Ishikawa (cell line): Measurements from ENCODE around the gene IL33.

Experiments
- CEBPB ChIP-seq: IDR thresholded peaks from 2 replicates; pipeline ENCODE4 v1.6.1; 2012
- CREB1 ChIP-seq: IDR thresholded peaks from 2 replicates; pipeline ENCODE4 v1.6.1; 2012; ENCODE audit warnings: low read depth
- EGR1 ChIP-seq: IDR thresholded peaks from 2 replicates; pipeline ENCODE4 v1.6.1; 2012
- EP300 ChIP-seq: IDR thresholded peaks from 2 replicates; pipeline ENCODE4 v1.6.1; 2012; ENCODE audit warnings: borderline replicate concordance
- FOXM1 ChIP-seq: IDR thresholded peaks from 2 replicates; pipeline ENCODE4 v1.6.1; 2012; ENCODE audit warnings: low read depth, borderline replicate concordance
- NFIC ChIP-seq: IDR thresholded peaks from 2 replicates; pipeline ENCODE4 v1.6.1; 2012
- RAD21 ChIP-seq: IDR thresholded peaks from 2 replicates; pipeline ENCODE4 v1.6.1; 2012; ENCODE audit warnings: low read depth
- TAF1 ChIP-seq: IDR thresholded peaks from 2 replicates; pipeline ENCODE4 v1.6.1; 2012; ENCODE audit warnings: low read depth, mild to moderate bottlenecking
- TCF12 ChIP-seq: IDR thresholded peaks from 2 replicates; pipeline ENCODE4 v1.6.1; 2012; ENCODE audit warnings: low read depth
- TEAD4 ChIP-seq: IDR thresholded peaks from 2 replicates; pipeline ENCODE4 v1.6.1; 2012
- USF1 ChIP-seq: IDR thresholded peaks from 2 replicates; pipeline ENCODE4 v1.6.1; 2012
- YY1 ChIP-seq: IDR thresholded peaks from 2 replicates; pipeline ENCODE4 v1.6.1; 2012; ENCODE audit warnings: low read depth
- ZBTB7A ChIP-seq: IDR thresholded peaks from 2 replicates; pipeline ENCODE4 v1.6.1; 2012; ENCODE audit warnings: low read depth
- TF ChIP-seq, protein P1 (sequence below): IDR thresholded peaks from 2 replicates; pipeline ENCODE4 v1.6.1; 2012
- TF ChIP-seq, protein P2 (sequence below): IDR thresholded peaks from 2 replicates; pipeline ENCODE4 v1.6.1; 2012; ENCODE audit warnings: low read depth, mild to moderate bottlenecking

Gene IL33

GRCh38 chr9:6200761-6201160 lies 14.8 kb upstream of the IL33 start:
- TF ChIP-seq EGR1 (no peak), EP300 (no peak), CEBPB (no peak), TCF12 (no peak), CREB1 (no peak), FOXM1 (no peak), YY1 (no peak), TEAD4 (no peak), TAF1 (no peak), USF1 (no peak), NFIC (no peak), ZBTB7A (no peak), RAD21 (no peak)
- TF ChIP-seq, protein P1, sequence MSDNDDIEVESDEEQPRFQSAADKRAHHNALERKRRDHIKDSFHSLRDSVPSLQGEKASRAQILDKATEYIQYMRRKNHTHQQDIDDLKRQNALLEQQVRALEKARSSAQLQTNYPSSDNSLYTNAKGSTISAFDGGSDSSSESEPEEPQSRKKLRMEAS = no peak
- TF ChIP-seq, protein P2, sequence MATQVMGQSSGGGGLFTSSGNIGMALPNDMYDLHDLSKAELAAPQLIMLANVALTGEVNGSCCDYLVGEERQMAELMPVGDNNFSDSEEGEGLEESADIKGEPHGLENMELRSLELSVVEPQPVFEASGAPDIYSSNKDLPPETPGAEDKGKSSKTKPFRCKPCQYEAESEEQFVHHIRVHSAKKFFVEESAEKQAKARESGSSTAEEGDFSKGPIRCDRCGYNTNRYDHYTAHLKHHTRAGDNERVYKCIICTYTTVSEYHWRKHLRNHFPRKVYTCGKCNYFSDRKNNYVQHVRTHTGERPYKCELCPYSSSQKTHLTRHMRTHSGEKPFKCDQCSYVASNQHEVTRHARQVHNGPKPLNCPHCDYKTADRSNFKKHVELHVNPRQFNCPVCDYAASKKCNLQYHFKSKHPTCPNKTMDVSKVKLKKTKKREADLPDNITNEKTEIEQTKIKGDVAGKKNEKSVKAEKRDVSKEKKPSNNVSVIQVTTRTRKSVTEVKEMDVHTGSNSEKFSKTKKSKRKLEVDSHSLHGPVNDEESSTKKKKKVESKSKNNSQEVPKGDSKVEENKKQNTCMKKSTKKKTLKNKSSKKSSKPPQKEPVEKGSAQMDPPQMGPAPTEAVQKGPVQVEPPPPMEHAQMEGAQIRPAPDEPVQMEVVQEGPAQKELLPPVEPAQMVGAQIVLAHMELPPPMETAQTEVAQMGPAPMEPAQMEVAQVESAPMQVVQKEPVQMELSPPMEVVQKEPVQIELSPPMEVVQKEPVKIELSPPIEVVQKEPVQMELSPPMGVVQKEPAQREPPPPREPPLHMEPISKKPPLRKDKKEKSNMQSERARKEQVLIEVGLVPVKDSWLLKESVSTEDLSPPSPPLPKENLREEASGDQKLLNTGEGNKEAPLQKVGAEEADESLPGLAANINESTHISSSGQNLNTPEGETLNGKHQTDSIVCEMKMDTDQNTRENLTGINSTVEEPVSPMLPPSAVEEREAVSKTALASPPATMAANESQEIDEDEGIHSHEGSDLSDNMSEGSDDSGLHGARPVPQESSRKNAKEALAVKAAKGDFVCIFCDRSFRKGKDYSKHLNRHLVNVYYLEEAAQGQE = no peak

DNA sequence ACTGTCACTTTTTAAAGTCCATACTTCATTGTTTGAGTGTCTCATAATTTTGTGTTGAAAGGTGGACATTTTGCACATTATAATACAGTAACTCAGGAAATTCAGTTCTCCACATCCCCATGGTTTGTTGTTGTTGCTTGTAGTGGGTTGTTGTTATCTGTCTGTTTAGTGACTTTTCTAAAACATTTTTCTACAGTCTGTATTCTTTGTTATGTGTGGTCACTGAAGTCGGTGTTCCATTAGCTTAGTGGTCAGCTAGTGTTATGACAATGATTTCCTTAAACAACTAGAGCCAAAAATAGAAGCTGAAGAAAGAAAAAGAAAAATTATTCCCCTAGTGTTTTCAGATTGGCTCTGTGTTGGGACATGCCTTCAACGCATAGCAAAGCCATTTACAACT lies 5.6 kb upstream of the IL33 start:
- no peak for TF ChIP-seq CREB1
- TF ChIP-seq, protein P2 = no peak
- TF ChIP-seq ZBTB7A = no peak
- TF ChIP-seq, protein P1 = no peak
- TF ChIP-seq FOXM1 = no peak

GRCh38 chr9:6212722-6213375 lies 2.8 kb upstream of the IL33 start:
- TF ChIP-seq YY1 (no peak), CEBPB (no peak), RAD21 (no peak), EP300 (no peak), TEAD4 (no peak), CREB1 (no peak), NFIC (no peak), TAF1 (no peak), EGR1 (no peak)
- TF ChIP-seq, protein P2 = no peak

GRCh38 chr9:6214434-6214833 lies 1.2 kb upstream of the IL33 start:
- TF ChIP-seq NFIC = no peak
- TF ChIP-seq CREB1 = no peak
- no peak for TF ChIP-seq FOXM1
- no peak for TF ChIP-seq RAD21
- TF ChIP-seq, protein P2 = no peak
- no peak for TF ChIP-seq YY1
- TF ChIP-seq USF1 = no peak
- no peak for TF ChIP-seq ZBTB7A
- TF ChIP-seq, protein P1 = no peak
